Sigmoid colon (tissue), 7 donors: Measurements from ENCODE around the gene MGAT5. TPM values are rescaled to one million over a fixed set of nuclear protein-coding genes. Genes with fewer than 3 reads are reported as not detected.

Experiments
- DNase-seq: peaks from one replicate; pipeline ENCODE4 v3.0.0-alpha.2; 2019
- H3K27ac ChIP-seq, 4 donors: fragments of 200-600 bp; sonication (generic); one replicate each; pipeline ENCODE4 v1.5.1; 2016 to 2019; ENCODE audit warnings: mild to moderate bottlenecking in 1 of 4
- H3K27me3 ChIP-seq, 3 donors: fragments of 200-600 bp; sonication (generic); one replicate each; pipeline ENCODE4 v1.5.1; 2019; ENCODE audit warnings: mild to moderate bottlenecking in 1 of 3
- H3K36me3 ChIP-seq, 4 donors: fragments of 200-600 bp; sonication (generic); one replicate each; pipeline ENCODE4 v1.5.1; 2016 to 2019
- H3K4me1 ChIP-seq, 4 donors: fragments of 200-600 bp; sonication (generic); one replicate each; pipeline ENCODE4 v1.5.1; 2017 to 2019
- H3K4me3 ChIP-seq, 4 donors: fragments of 200-600 bp; sonication (generic); one replicate each; pipeline ENCODE4 v1.5.1; 2017 to 2019; ENCODE audit warnings: mild to moderate bottlenecking in 2 of 4, moderate library complexity in 1 of 4
- H3K9me3 ChIP-seq, 4 donors: fragments of 200-600 bp in 3 of 4; sonication (generic) in 3 of 4; one replicate each; pipeline versions ENCODE4 v1.5.1 to v1.6.1; 2013 to 2019
- CTCF ChIP-seq, 4 experiments: fragments of 450-650 bp in 3 of 4; fragments of 200-600 bp in 1 of 4; IDR thresholded peaks; one replicate each; pipeline ENCODE4 v1.5.1; 2016 to 2019; ENCODE audit warnings: antibody characterized with exemption in 4 of 4, mild to moderate bottlenecking in 3 of 4, moderate library complexity in 2 of 4
- EP300 ChIP-seq, 4 donors: sonication (generic); formaldehyde crosslinking; IDR thresholded peaks; one replicate each; pipeline ENCODE4 v1.6.1; 2017; ENCODE audit warnings: antibody characterized with exemption in 4 of 4
- POLR2A ChIP-seq, 2 donors: fragments of 450-650 bp; IDR thresholded peaks; one replicate each; pipeline ENCODE4 v1.6.1; 2016; ENCODE audit warnings: antibody characterized with exemption in 2 of 2, mild to moderate bottlenecking in 2 of 2, moderate library complexity in 2 of 2
- POLR2AphosphoS5 ChIP-seq, 4 donors: sonication (generic); formaldehyde crosslinking; IDR thresholded peaks; one replicate each; pipeline ENCODE4 v1.6.1; 2017; ENCODE audit warnings: antibody characterized with exemption in 4 of 4
- WGBS, 2 donors: extraction: QIAGEN DNeasy Blood & Tissue Kit; methylation state at CpG; one replicate each; pipeline ENCODE4 v1.1.7; 2013; 5-methylcytosine and 5-hydroxymethylcytosine counted together
- intact Hi-C: fragments of 100-400 bp; cut with DNase I; formaldehyde crosslinking; loops from one replicate; pipeline ENCODE4 v1.15.1; 2023
- polyA plus RNA-seq, 3 donors: library from polyadenylated mRNA; stranded (reverse); fragments of 200-250 nt; gene quantifications; one replicate each; pipeline ENCODE4 v1.2.3, GENCODE V29; 2013
- total RNA-seq, 4 donors: library from RNA; depleted of rRNA; stranded (reverse); fragments of >200 nt; gene quantifications; one replicate each; pipeline ENCODE4 v1.1.0, GENCODE V29; 2016
- donor health status: healthy with polysubstance abuse.
- donor health status: Bipolar disorder and iron deficiency.
- donor health status: healthy.

The MGAT5 gene
- total and polyA plus RNA-seq, 7 donors: 3.0 to 42.4 (median 30.3) TPM

DNA sequence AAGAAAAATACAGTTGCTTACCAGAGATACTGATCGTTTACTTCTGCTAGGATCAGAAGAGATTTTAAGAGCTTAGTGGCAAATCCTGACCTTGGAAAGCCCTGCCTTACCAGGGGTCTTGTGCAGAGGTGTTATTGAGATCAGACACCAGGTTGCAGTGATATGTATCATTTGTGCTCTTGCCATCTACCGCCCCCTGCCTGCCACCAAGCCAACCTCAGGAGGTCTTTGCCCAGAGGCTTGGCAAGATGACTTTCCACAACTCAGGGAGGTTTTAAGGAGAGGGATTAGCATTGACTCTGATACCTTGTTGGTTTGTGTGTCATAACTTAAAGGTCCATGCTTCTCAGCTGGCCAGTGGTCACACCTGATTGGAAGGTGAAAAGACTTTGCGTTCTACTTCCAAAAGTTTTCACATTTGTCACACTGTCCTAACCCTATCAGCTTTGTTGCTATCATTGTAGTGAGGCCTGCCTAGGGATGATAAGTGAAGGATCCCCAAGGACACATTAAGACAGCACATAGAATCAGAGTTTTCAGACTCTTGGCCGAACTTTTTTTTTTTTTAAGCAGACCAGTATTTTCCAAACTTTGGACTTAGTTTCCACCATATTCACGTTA, 46.2 kb upstream of the MGAT5 start:
- Histone ChIP-seq H3K27ac (no peak overlapping the region), H3K27me3 (no peaks in the 10 kb centered on the region), H3K36me3 (no peaks in the 10 kb centered on the region), H3K4me3 (no peak overlapping the region), H3K4me1 (peaks cover 0 to 17% (median 7%) of the 10 kb centered on the region in 4 donors), H3K9me3 (no peaks in the 10 kb centered on the region)
- no peak for DNase-seq
- intact Hi-C loops: loop anchor here (10.0 kb wide), 1 partner anchor 83 kb away; no protein-coding TSS in a partner anchor
- WGBS, 2 donors: 57 to 67% methylated on average over 5 of the region's 5 CpGs
- TF ChIP-seq EP300 (IDR thresholded peaks at IDR 0.05) (no peak), POLR2AphosphoS5 (IDR thresholded peaks at IDR 0.05) (no peak), POLR2A (IDR thresholded peaks at IDR 0.05) (no peak), CTCF (IDR thresholded peaks at IDR 0.05) (peak in 2 of 4 experiments; percentile 31)

GRCh38 chr2:134208825-134209224, 45.0 kb upstream of the MGAT5 start:
- Histone ChIP-seq H3K4me1 (peaks cover 0 to 17% (median 7%) of the 10 kb centered on the region in 4 donors), H3K4me3 (no peak overlapping the region), H3K9me3 (no peaks in the 10 kb centered on the region), H3K27ac (no peak overlapping the region), H3K27me3 (no peaks in the 10 kb centered on the region), H3K36me3 (no peaks in the 10 kb centered on the region)
- no peak for DNase-seq
- 68 to 81% methylated on average over 2 of the region's 2 CpGs for WGBS, 2 donors
- TF ChIP-seq POLR2AphosphoS5 (IDR thresholded peaks at IDR 0.05): no peak
- no peak for TF ChIP-seq EP300 (IDR thresholded peaks at IDR 0.05)
- TF ChIP-seq CTCF (IDR thresholded peaks at IDR 0.05): no peak
- no peak for TF ChIP-seq POLR2A (IDR thresholded peaks at IDR 0.05)
- intact Hi-C loops: loop anchor here (10.0 kb wide), 1 partner anchor 84 kb away; no protein-coding TSS in a partner anchor

GRCh38 chr2:134212746-134213145, 41.1 kb upstream of the MGAT5 start:
- TF ChIP-seq CTCF (IDR thresholded peaks at IDR 0.05) (no peak), EP300 (IDR thresholded peaks at IDR 0.05) (no peak), POLR2AphosphoS5 (IDR thresholded peaks at IDR 0.05) (no peak), POLR2A (IDR thresholded peaks at IDR 0.05) (no peak)
- no peak overlapping the region for H3K27ac ChIP-seq
- no peak overlapping the region for H3K4me3 ChIP-seq
- WGBS, 2 donors: 92 to 98% methylated on average over 3 of the region's 3 CpGs
- peaks cover 0 to 3% (median 0%) of the 10 kb centered on the region in 4 donors for H3K4me1 ChIP-seq
- intact Hi-C loops: no loop called here
- H3K9me3 ChIP-seq: no peaks in the 10 kb centered on the region
- H3K27me3 ChIP-seq: no peaks in the 10 kb centered on the region
- no peaks in the 10 kb centered on the region for H3K36me3 ChIP-seq
- DNase-seq: no peak

GRCh38 chr2:134216152-134216829, 37.6 kb upstream of the MGAT5 start:
- Histone ChIP-seq H3K27ac (no peak overlapping the region), H3K4me1 (peaks cover 0 to 24% (median 7%) of the 10 kb centered on the region in 4 donors), H3K27me3 (no peaks in the 10 kb centered on the region), H3K4me3 (no peak overlapping the region), H3K36me3 (no peaks in the 10 kb centered on the region), H3K9me3 (no peaks in the 10 kb centered on the region)
- no peak for DNase-seq
- 59 to 81% methylated on average over 8 of the region's 8 CpGs for WGBS, 2 donors
- TF ChIP-seq CTCF (IDR thresholded peaks at IDR 0.05) (no peak), EP300 (IDR thresholded peaks at IDR 0.05) (no peak), POLR2AphosphoS5 (IDR thresholded peaks at IDR 0.05) (no peak), POLR2A (IDR thresholded peaks at IDR 0.05) (no peak)
- intact Hi-C loops: no loop called here
